K562 (cell line): ENCODE measurements around the gene HP1BP3.

Experiments
- ETS2 ChIP-seq: IDR thresholded peaks from 2 replicates; pipeline ENCODE4 v1.6.1; 2016; ENCODE audit warnings: borderline replicate concordance, missing genetic modification characterization, mild to moderate bottlenecking, moderate library complexity, missing compliant biosample characterization; ENCODE audit not compliant: poor library complexity, severe bottlenecking
- FOXO4 ChIP-seq: fragments of 450-650 bp; formaldehyde crosslinking; IDR thresholded peaks from 2 replicates; pipeline ENCODE4 v1.4.0; 2020; ENCODE audit warnings: mild to moderate bottlenecking, moderate library complexity
- HMG20B ChIP-seq: fragments of 250-450 bp; sonication (Bioruptor Pico); IDR thresholded peaks from 2 replicates; pipeline ENCODE4 v1.5.0; 2021; ENCODE audit warnings: mild to moderate bottlenecking
- KLF1 ChIP-seq: fragments of 450-650 bp; IDR thresholded peaks from 2 replicates; pipeline ENCODE4 v1.6.1; 2016; ENCODE audit warnings: missing genetic modification characterization, missing compliant biosample characterization
- NRF1 ChIP-seq, 2 experiments: fragments of 450-650 bp; IDR thresholded peaks in 1 of 2; conservative IDR thresholded peaks in 1 of 2; 2 replicates each; pipeline ENCODE4 v1.6.1; 2014; ENCODE audit warnings: mild to moderate bottlenecking in 2 of 2
- POLR2A ChIP-seq: fragments of 450-650 bp; conservative IDR thresholded peaks from 2 replicates; pipeline ENCODE4 v1.6.1; 2016
- SP1 ChIP-seq: sonication (generic); formaldehyde crosslinking; IDR thresholded peaks from 2 replicates; pipeline ENCODE4 v1.8.1; 2022; ENCODE audit warnings: mild to moderate bottlenecking, missing genetic modification reagents
- ZNF121 ChIP-seq: sonication (generic); formaldehyde crosslinking; conservative IDR thresholded peaks from 2 replicates; pipeline ENCODE4 v1.8.0; 2022; ENCODE audit warnings: missing genetic modification reagents
- TF ChIP-seq, protein P1 (sequence below), 3 experiments: IDR thresholded peaks in 2 of 3; conservative IDR thresholded peaks in 1 of 3; 2 replicates each; pipeline ENCODE4 v1.5.1; 2011 to 2012; ENCODE audit warnings: low read length in 3 of 3, mild to moderate bottlenecking in 3 of 3, control low read depth in 2 of 3, improper control_type of control experiment in 1 of 3, inconsistent platforms in 1 of 3, low read depth in 1 of 3, mixed read lengths in 1 of 3, moderate library complexity in 1 of 3; ENCODE audit not compliant: insufficient read depth in 2 of 3
- TF ChIP-seq, protein P2 (sequence below), 2 experiments: fragments of 450-650 bp; formaldehyde crosslinking in 1 of 2; IDR thresholded peaks; 2 replicates each; pipeline versions ENCODE4 v1.4.0 to v1.6.1; 2014 to 2020; ENCODE audit warnings: mild to moderate bottlenecking in 2 of 2, borderline replicate concordance in 1 of 2, low read depth in 1 of 2

GRCh38 chr1:20767271-20767670 lies 19.8 kb downstream of the HP1BP3 start:
- TF ChIP-seq, protein P1, sequence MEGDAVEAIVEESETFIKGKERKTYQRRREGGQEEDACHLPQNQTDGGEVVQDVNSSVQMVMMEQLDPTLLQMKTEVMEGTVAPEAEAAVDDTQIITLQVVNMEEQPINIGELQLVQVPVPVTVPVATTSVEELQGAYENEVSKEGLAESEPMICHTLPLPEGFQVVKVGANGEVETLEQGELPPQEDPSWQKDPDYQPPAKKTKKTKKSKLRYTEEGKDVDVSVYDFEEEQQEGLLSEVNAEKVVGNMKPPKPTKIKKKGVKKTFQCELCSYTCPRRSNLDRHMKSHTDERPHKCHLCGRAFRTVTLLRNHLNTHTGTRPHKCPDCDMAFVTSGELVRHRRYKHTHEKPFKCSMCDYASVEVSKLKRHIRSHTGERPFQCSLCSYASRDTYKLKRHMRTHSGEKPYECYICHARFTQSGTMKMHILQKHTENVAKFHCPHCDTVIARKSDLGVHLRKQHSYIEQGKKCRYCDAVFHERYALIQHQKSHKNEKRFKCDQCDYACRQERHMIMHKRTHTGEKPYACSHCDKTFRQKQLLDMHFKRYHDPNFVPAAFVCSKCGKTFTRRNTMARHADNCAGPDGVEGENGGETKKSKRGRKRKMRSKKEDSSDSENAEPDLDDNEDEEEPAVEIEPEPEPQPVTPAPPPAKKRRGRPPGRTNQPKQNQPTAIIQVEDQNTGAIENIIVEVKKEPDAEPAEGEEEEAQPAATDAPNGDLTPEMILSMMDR (IDR thresholded peaks at IDR 0.05 in 2 of 3, conservative IDR thresholded peaks at IDR 0.05 in 1 of 3; ENCODE audit: insufficient read depth in 2 of 3, low read depth in 1 of 3, low read length in 3 of 3), result no peak
- TF ChIP-seq FOXO4 (CRISPR knock-in tag) (no peak), POLR2A (no peak), NRF1 (conservative IDR thresholded peaks at IDR 0.05 in 1 of 2, IDR thresholded peaks at IDR 0.05 in 1 of 2) (no peak), HMG20B (CRISPR knock-in tag) (no peak), KLF1 (tag) (no peak), ZNF121 (CRISPR knock-in tag) (no peak), ETS2 (tag) (no peak), SP1 (no peak)
- TF ChIP-seq, protein P2, sequence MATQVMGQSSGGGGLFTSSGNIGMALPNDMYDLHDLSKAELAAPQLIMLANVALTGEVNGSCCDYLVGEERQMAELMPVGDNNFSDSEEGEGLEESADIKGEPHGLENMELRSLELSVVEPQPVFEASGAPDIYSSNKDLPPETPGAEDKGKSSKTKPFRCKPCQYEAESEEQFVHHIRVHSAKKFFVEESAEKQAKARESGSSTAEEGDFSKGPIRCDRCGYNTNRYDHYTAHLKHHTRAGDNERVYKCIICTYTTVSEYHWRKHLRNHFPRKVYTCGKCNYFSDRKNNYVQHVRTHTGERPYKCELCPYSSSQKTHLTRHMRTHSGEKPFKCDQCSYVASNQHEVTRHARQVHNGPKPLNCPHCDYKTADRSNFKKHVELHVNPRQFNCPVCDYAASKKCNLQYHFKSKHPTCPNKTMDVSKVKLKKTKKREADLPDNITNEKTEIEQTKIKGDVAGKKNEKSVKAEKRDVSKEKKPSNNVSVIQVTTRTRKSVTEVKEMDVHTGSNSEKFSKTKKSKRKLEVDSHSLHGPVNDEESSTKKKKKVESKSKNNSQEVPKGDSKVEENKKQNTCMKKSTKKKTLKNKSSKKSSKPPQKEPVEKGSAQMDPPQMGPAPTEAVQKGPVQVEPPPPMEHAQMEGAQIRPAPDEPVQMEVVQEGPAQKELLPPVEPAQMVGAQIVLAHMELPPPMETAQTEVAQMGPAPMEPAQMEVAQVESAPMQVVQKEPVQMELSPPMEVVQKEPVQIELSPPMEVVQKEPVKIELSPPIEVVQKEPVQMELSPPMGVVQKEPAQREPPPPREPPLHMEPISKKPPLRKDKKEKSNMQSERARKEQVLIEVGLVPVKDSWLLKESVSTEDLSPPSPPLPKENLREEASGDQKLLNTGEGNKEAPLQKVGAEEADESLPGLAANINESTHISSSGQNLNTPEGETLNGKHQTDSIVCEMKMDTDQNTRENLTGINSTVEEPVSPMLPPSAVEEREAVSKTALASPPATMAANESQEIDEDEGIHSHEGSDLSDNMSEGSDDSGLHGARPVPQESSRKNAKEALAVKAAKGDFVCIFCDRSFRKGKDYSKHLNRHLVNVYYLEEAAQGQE (IDR thresholded peaks at IDR 0.05; ENCODE audit: borderline replicate concordance), result no peak
- TF ChIP-seq, protein P2 (CRISPR knock-in tag; IDR thresholded peaks at IDR 0.05; ENCODE audit: low read depth), result no peak
